Upper lobe of left lung (tissue), 4 donors: Measurements from ENCODE around the gene ROBO1.

Source experiments
- POLR2AphosphoS5 ChIP-seq, 2 donors: sonication (generic); formaldehyde crosslinking; IDR thresholded peaks; one replicate each; pipeline ENCODE4 v1.5.1; 2017; ENCODE audit warnings: antibody characterized with exemption in 2 of 2
- TF ChIP-seq, protein P1 (sequence below), 6 experiments: fragments of 450-650 bp in 4 of 6; fragments of 200-600 bp in 2 of 6; sonication (generic) in 2 of 6; IDR thresholded peaks; one replicate each; pipeline ENCODE4 v1.5.1; 2016 to 2019; ENCODE audit warnings: antibody characterized with exemption in 6 of 6

DNA sequence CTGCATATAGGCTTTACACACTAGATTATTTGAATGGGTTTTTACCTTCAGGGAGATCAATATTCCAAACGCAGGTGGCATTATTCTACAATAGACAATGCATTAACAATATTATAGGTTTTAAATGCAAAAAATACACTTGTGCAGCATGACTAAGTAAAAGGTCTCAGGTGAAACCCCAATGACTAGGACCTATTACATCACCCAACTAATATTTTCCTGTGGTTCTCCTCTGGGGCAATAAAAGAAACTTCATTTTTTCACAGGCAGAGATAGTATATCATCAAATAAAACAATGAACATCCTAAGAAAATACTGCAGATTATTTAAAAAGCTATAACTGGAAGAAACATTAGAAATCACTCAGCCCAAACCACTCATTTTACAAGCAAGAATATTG, 375.3 kb downstream of the ROBO1 start:
- TF ChIP-seq, protein P1, sequence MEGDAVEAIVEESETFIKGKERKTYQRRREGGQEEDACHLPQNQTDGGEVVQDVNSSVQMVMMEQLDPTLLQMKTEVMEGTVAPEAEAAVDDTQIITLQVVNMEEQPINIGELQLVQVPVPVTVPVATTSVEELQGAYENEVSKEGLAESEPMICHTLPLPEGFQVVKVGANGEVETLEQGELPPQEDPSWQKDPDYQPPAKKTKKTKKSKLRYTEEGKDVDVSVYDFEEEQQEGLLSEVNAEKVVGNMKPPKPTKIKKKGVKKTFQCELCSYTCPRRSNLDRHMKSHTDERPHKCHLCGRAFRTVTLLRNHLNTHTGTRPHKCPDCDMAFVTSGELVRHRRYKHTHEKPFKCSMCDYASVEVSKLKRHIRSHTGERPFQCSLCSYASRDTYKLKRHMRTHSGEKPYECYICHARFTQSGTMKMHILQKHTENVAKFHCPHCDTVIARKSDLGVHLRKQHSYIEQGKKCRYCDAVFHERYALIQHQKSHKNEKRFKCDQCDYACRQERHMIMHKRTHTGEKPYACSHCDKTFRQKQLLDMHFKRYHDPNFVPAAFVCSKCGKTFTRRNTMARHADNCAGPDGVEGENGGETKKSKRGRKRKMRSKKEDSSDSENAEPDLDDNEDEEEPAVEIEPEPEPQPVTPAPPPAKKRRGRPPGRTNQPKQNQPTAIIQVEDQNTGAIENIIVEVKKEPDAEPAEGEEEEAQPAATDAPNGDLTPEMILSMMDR (IDR thresholded peaks at IDR 0.05) = no peak
- TF ChIP-seq POLR2AphosphoS5 (IDR thresholded peaks at IDR 0.05) = no peak
